ENCODE results near the gene TMEM109.

Gene TMEM109

GRCh38 chr11:60938500-60938899 is 24.5 kb downstream of the TMEM109 start:
- no peaks in the 10 kb centered on the region for H3K27me3 ChIP-seq (ENCODE audit: control insufficient read depth, insufficient read depth, low read length)
- no peaks in the 10 kb centered on the region for H3K36me3 ChIP-seq (ENCODE audit: control insufficient read depth, insufficient read depth, low read length)
- TF ChIP-seq CTCF (IDR thresholded peaks at IDR 0.05): no peak
- H3K79me2 ChIP-seq: no peaks in the 10 kb centered on the region
- H3K4me2 ChIP-seq (ENCODE audit: low read length): no peak overlapping the region
- H2AFZ ChIP-seq: no peak overlapping the region
- H3K4me3 ChIP-seq (ENCODE audit: low read depth, low read length): no peak overlapping the region
- H3K9me3 ChIP-seq (ENCODE audit: control insufficient read depth, low read length): no peaks in the 10 kb centered on the region
- H3K9ac ChIP-seq: no peak overlapping the region
- H3K27ac ChIP-seq: no peak overlapping the region
- no peaks in the 10 kb centered on the region for H3K4me1 ChIP-seq

- no peak overlapping the region for H3K4me3 ChIP-seq (ENCODE audit: low read depth, low read length)
- no peaks in the 10 kb centered on the region for H3K4me1 ChIP-seq
- H3K27me3 ChIP-seq (ENCODE audit: control insufficient read depth, insufficient read depth, low read length): no peaks in the 10 kb centered on the region
- H3K4me2 ChIP-seq (ENCODE audit: low read length): no peak overlapping the region
- no peaks in the 10 kb centered on the region for H3K9me3 ChIP-seq (ENCODE audit: control insufficient read depth, low read length)
- TF ChIP-seq CTCF (IDR thresholded peaks at IDR 0.05): no peak
- H3K79me2 ChIP-seq: no peaks in the 10 kb centered on the region
- H3K27ac ChIP-seq: no peak overlapping the region
- H3K9ac ChIP-seq: no peak overlapping the region
- H3K36me3 ChIP-seq (ENCODE audit: control insufficient read depth, insufficient read depth, low read length): no peaks in the 10 kb centered on the region
- no peak overlapping the region for H2AFZ ChIP-seq
These were observed 25.3 kb downstream of the TMEM109 start for GRCh38 chr11:60939301-60939700.

- Histone ChIP-seq H3K36me3 (ENCODE audit: control insufficient read depth, insufficient read depth, low read length) (no peaks in the 10 kb centered on the region), H2AFZ (no peak overlapping the region), H3K79me2 (no peaks in the 10 kb centered on the region), H3K4me1 (no peaks in the 10 kb centered on the region), H3K4me3 (ENCODE audit: low read depth, low read length) (no peak overlapping the region), H3K27ac (no peak overlapping the region), H3K27me3 (ENCODE audit: control insufficient read depth, insufficient read depth, low read length) (no peaks in the 10 kb centered on the region), H3K9ac (no peak overlapping the region), H3K4me2 (ENCODE audit: low read length) (no peak overlapping the region), H3K9me3 (ENCODE audit: control insufficient read depth, low read length) (no peaks in the 10 kb centered on the region)
- no peak for TF ChIP-seq CTCF (IDR thresholded peaks at IDR 0.05)
These were observed 25.9 kb downstream of the TMEM109 start for GRCh38 chr11:60939855-60940254.

GRCh38 chr11:60941371-60942119 is 27.6 kb downstream of the TMEM109 start:
- Histone ChIP-seq H3K4me3 (ENCODE audit: low read depth, low read length) (no peak overlapping the region), H3K36me3 (ENCODE audit: control insufficient read depth, insufficient read depth, low read length) (no peaks in the 10 kb centered on the region), H3K27me3 (ENCODE audit: control insufficient read depth, insufficient read depth, low read length) (no peaks in the 10 kb centered on the region), H3K4me1 (no peaks in the 10 kb centered on the region), H3K9me3 (ENCODE audit: control insufficient read depth, low read length) (no peaks in the 10 kb centered on the region), H2AFZ (no peak overlapping the region), H3K9ac (no peak overlapping the region), H3K27ac (no peak overlapping the region), H3K4me2 (ENCODE audit: low read length) (no peak overlapping the region), H3K79me2 (no peaks in the 10 kb centered on the region)
- no peak for TF ChIP-seq CTCF (IDR thresholded peaks at IDR 0.05)

GRCh38 chr11:60942219-60942618 is 28.3 kb downstream of the TMEM109 start:
- TF ChIP-seq CTCF (IDR thresholded peaks at IDR 0.05): no peak
- Histone ChIP-seq H3K4me2 (ENCODE audit: low read length) (no peak overlapping the region), H3K27ac (no peak overlapping the region), H3K27me3 (ENCODE audit: control insufficient read depth, insufficient read depth, low read length) (no peaks in the 10 kb centered on the region), H3K4me1 (no peaks in the 10 kb centered on the region), H3K9me3 (ENCODE audit: control insufficient read depth, low read length) (no peaks in the 10 kb centered on the region), H2AFZ (no peak overlapping the region), H3K79me2 (no peaks in the 10 kb centered on the region), H3K36me3 (ENCODE audit: control insufficient read depth, insufficient read depth, low read length) (no peaks in the 10 kb centered on the region), H3K4me3 (ENCODE audit: low read depth, low read length) (no peak overlapping the region), H3K9ac (no peak overlapping the region)

Measured in parathyroid adenoma (tissue), 2 donors.